ENCODE measurements around the gene FCAMR. TPM values are rescaled to one million over a fixed set of nuclear protein-coding genes. Genes with fewer than 3 reads are reported as not detected.

The FCAMR gene
- total and polyA plus RNA-seq, 2 donors (not counting 3 experiments of a cell fraction or from before 2014, with no cell fraction given): not detected

- no peak overlapping the region for H3K27ac ChIP-seq (ENCODE audit: insufficient read depth, low read depth, low read length)
- FAIRE-seq (no peak), DNase-seq (ENCODE audit: low read depth, low spot score) (no peak)
- H3K4me1 ChIP-seq (ENCODE audit: control insufficient read depth, extremely low read depth, insufficient read depth, low read length): no peaks in the 10 kb centered on the region
- H3K4me2 ChIP-seq (ENCODE audit: insufficient read depth, low read length): no peak overlapping the region
- H3K4me3 ChIP-seq (replicated peaks in 1 of 3; ENCODE audit: insufficient read depth in 1 of 3, low read depth in 1 of 3, low read length in 3 of 3): no peak overlapping the region
- no peak overlapping the region for H3K9ac ChIP-seq (replicated peaks; ENCODE audit: extremely low read depth, insufficient read depth, low read length)
- H3K9me1 ChIP-seq (replicated peaks; ENCODE audit: control insufficient read depth, extremely low read depth, insufficient read depth, low read length): no peaks in the 10 kb centered on the region
- no peaks in the 10 kb centered on the region for H3K27me3 ChIP-seq (ENCODE audit: control insufficient read depth in 2 of 2, insufficient read depth in 2 of 2, low read length in 2 of 2)
- H3K79me2 ChIP-seq (ENCODE audit: control insufficient read depth, insufficient read depth, low read length): no peaks in the 10 kb centered on the region
- TF ChIP-seq JUN (IDR thresholded peaks at IDR 0.05; ENCODE audit: borderline replicate concordance, insufficient read depth, insufficient read length, low read depth): no peak
- TF ChIP-seq POLR2AphosphoS5 (IDR thresholded peaks at IDR 0.05; ENCODE audit: insufficient read depth, low read depth, low read length): no peak
- TF ChIP-seq FOS (IDR thresholded peaks at IDR 0.05; ENCODE audit: borderline replicate concordance, insufficient read depth, low read length): no peak
- TF ChIP-seq POLR2A (IDR thresholded peaks at IDR 0.05; ENCODE audit: low read depth, low read length): no peak
- no peak for TF ChIP-seq EZH2 (IDR thresholded peaks at IDR 0.05; ENCODE audit: borderline replicate concordance, low read depth, low read length, severe bottlenecking)
- TF ChIP-seq GATA2 (IDR thresholded peaks at IDR 0.05; ENCODE audit: insufficient read depth, insufficient read length, low read depth, low read length): no peak
- TF ChIP-seq MYC (IDR thresholded peaks at IDR 0.05; ENCODE audit: low read depth, low read length): no peak
- TF ChIP-seq, protein P1, sequence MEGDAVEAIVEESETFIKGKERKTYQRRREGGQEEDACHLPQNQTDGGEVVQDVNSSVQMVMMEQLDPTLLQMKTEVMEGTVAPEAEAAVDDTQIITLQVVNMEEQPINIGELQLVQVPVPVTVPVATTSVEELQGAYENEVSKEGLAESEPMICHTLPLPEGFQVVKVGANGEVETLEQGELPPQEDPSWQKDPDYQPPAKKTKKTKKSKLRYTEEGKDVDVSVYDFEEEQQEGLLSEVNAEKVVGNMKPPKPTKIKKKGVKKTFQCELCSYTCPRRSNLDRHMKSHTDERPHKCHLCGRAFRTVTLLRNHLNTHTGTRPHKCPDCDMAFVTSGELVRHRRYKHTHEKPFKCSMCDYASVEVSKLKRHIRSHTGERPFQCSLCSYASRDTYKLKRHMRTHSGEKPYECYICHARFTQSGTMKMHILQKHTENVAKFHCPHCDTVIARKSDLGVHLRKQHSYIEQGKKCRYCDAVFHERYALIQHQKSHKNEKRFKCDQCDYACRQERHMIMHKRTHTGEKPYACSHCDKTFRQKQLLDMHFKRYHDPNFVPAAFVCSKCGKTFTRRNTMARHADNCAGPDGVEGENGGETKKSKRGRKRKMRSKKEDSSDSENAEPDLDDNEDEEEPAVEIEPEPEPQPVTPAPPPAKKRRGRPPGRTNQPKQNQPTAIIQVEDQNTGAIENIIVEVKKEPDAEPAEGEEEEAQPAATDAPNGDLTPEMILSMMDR (IDR thresholded peaks at IDR 0.05; ENCODE audit: extremely low read depth in 1 of 2, insufficient read depth in 1 of 2, low read depth in 1 of 2, low read length in 2 of 2): no peak
- no peak for TF ChIP-seq MAX (IDR thresholded peaks at IDR 0.05; ENCODE audit: insufficient read depth, insufficient read length)
- no peaks in the 10 kb centered on the region for H4K20me1 ChIP-seq (replicated peaks; ENCODE audit: control insufficient read depth, extremely low read depth, insufficient read depth, low read length)
- no peaks in the 10 kb centered on the region for H3K9me3 ChIP-seq (replicated peaks; ENCODE audit: control insufficient read depth, insufficient read depth, low read length)
- POLR2A ChIA-PET: no interaction called here
- dilution Hi-C loops (cut with MboI; ENCODE audit: extremely low pct_ligation_motif_present, low sequenced_read_pairs) (no loop called here), intact Hi-C loops (cut with micrococcal nuclease) (no loop called here)
- no peaks in the 10 kb centered on the region for H3K36me3 ChIP-seq (ENCODE audit: control insufficient read depth in 2 of 2, extremely low read depth in 1 of 2, insufficient read depth in 2 of 2, low read length in 2 of 2)
- CTCF ChIA-PET: no interaction called here
- no TSS peak for BruUV-seq (replicated peaks)
- no peak overlapping the region for H2AFZ ChIP-seq (ENCODE audit: low read depth, low read length)
These were observed 31.1 kb downstream of the FCAMR start for GRCh38 chr1:206939131-206939530.

Data from endothelial cell of umbilical vein (primary cell).